A673 (cell line): ENCODE data around the gene SH3RF3. TPM values are rescaled to one million over a fixed set of nuclear protein-coding genes. Genes with fewer than 3 reads are reported as not detected.

Experiments
- BruUV-seq: library from RNA; stranded (reverse); fragments of 400-500 nt; replicated peaks from 2 replicates; lab custom pipeline; 2021; lab: Mats Ljungman, UMichigan
- CTCF ChIA-PET: fragments of 300-600 bp; sonication (Branson Sonifier 250); formaldehyde crosslinking; loops from one replicate; lab custom pipeline; 2022; ENCODE audit warnings: antibody characterized with exemption; lab: Charles Lee
- POLR2A ChIA-PET: fragments of 300-600 bp; sonication (Branson Sonifier 250); formaldehyde crosslinking; loops from one replicate; lab custom pipeline; 2022; ENCODE audit warnings: antibody characterized with exemption; ENCODE audit not compliant: low non-redundant PET; lab: Charles Lee
- DNase-seq: peaks from one replicate; pipeline ENCODE4 v3.0.0-alpha.2; 2015; ENCODE audit warnings: low spot score
- H3K27ac ChIP-seq: fragments of 200-600 bp; sonication (generic); 2 replicates; pipeline ENCODE4 v1.5.1; 2016; ENCODE audit warnings: mixed run types, low read depth, mild to moderate bottlenecking, mixed read lengths, antibody characterized with exemption, low read length; ENCODE audit not compliant: poor library complexity, severe bottlenecking
- H3K27me3 ChIP-seq: fragments of 200-600 bp; sonication (generic); replicated peaks from 2 replicates; pipeline ENCODE4 v1.6.1; 2017; ENCODE audit warnings: mixed run types, low read depth, mild to moderate bottlenecking, mixed read lengths, antibody characterized with exemption, low read length; ENCODE audit not compliant: insufficient read depth, poor library complexity
- H3K36me3 ChIP-seq: fragments of 200-600 bp; sonication (generic); 2 replicates; pipeline ENCODE4 v1.6.1; 2016; ENCODE audit warnings: mixed run types, mild to moderate bottlenecking, mixed read lengths, antibody characterized with exemption, low read length; ENCODE audit not compliant: insufficient read depth, poor library complexity, severe bottlenecking
- H3K4me1 ChIP-seq: fragments of 200-600 bp; sonication (generic); 2 replicates; pipeline ENCODE4 v1.6.1; 2017; ENCODE audit warnings: mixed run types, mild to moderate bottlenecking, mixed read lengths, antibody characterized with exemption, low read length; ENCODE audit not compliant: insufficient read depth, poor library complexity, severe bottlenecking
- H3K4me3 ChIP-seq: fragments of 200-600 bp; sonication (generic); 2 replicates; pipeline ENCODE4 v1.5.1; 2016; ENCODE audit warnings: low read depth, mixed run types, mild to moderate bottlenecking, mixed read lengths, low read length; ENCODE audit not compliant: poor library complexity, severe bottlenecking
- H3K9me3 ChIP-seq: fragments of 200-600 bp; sonication (generic); 2 replicates; pipeline ENCODE4 v1.6.1; 2016; ENCODE audit warnings: mixed run types, low read depth, mild to moderate bottlenecking, mixed read lengths, antibody characterized with exemption, low read length; ENCODE audit not compliant: poor library complexity, severe bottlenecking
- CTCF ChIP-seq: fragments of 300-800, 200-600 bp; sonication (generic); conservative IDR thresholded peaks from 2 replicates; pipeline ENCODE4 v1.5.1; 2017; ENCODE audit warnings: low read depth, mild to moderate bottlenecking, antibody characterized with exemption, low read length, moderate library complexity, mixed read lengths
- EZH2 ChIP-seq: fragments of 200-600 bp; sonication (generic); IDR thresholded peaks from 2 replicates; pipeline ENCODE4 v1.6.1; 2017; ENCODE audit warnings: borderline replicate concordance, low read depth, mild to moderate bottlenecking, mixed read lengths, antibody characterized with exemption, low read length; ENCODE audit not compliant: poor library complexity, severe bottlenecking
- intact Hi-C: fragments of 100-400 bp; cut with micrococcal nuclease; formaldehyde crosslinking; loops from one replicate; pipeline ENCODE4 v1.10.0; 2022; ENCODE audit not compliant: unreplicated experiment
- total RNA-seq: library from RNA; stranded (reverse); gene quantifications from 2 replicates; pipeline ENCODE4 v1.2.3, GENCODE V29; 2021

SH3RF3 gene
- total RNA-seq, 1 experiment from 2014 or later, result 0.15 TPM

- no peaks in the 10 kb centered on the region for H3K27me3 ChIP-seq
- H3K27ac ChIP-seq, result no peak overlapping the region
- H3K4me1 ChIP-seq, result no peaks in the 10 kb centered on the region
- ChIA-PET CTCF (no interaction called here), POLR2A (no interaction called here)
- TF ChIP-seq CTCF (no peak), EZH2 (no peak)
- no peaks in the 10 kb centered on the region for H3K9me3 ChIP-seq
- intact Hi-C loops, result no loop called here
- no peaks in the 10 kb centered on the region for H3K36me3 ChIP-seq
- DNase-seq, result no peak
- no TSS peak for BruUV-seq
- no peak overlapping the region for H3K4me3 ChIP-seq
These were observed 288.8 kb downstream of the SH3RF3 start for GRCh38 chr2:109417701-109418335.

GRCh38 chr2:109418716-109419115, 289.7 kb downstream of the SH3RF3 start:
- BruUV-seq, result no TSS peak
- H3K4me3 ChIP-seq, result no peak overlapping the region
- ChIA-PET CTCF (no interaction called here), POLR2A (no interaction called here)
- no peak for DNase-seq
- H3K27ac ChIP-seq, result no peak overlapping the region
- no peaks in the 10 kb centered on the region for H3K27me3 ChIP-seq
- H3K36me3 ChIP-seq, result no peaks in the 10 kb centered on the region
- intact Hi-C loops, result no loop called here
- TF ChIP-seq EZH2 (no peak), CTCF (no peak)
- H3K4me1 ChIP-seq, result no peaks in the 10 kb centered on the region
- no peaks in the 10 kb centered on the region for H3K9me3 ChIP-seq

- Histone ChIP-seq H3K27me3 (no peaks in the 10 kb centered on the region), H3K36me3 (no peaks in the 10 kb centered on the region), H3K27ac (no peak overlapping the region), H3K4me3 (no peak overlapping the region), H3K9me3 (no peaks in the 10 kb centered on the region), H3K4me1 (no peaks in the 10 kb centered on the region)
- ChIA-PET POLR2A (no interaction called here), CTCF (no interaction called here)
- TF ChIP-seq CTCF (no peak), EZH2 (no peak)
- BruUV-seq, result no TSS peak
- intact Hi-C loops, result no loop called here
- DNase-seq, result no peak
These were observed 290.3 kb downstream of the SH3RF3 start for GRCh38 chr2:109419171-109419756.
